ENCODE results near the gene EIF4A2.
A peak's percentile ranks its signal among the peaks of the same experiment; 100 is the strongest.
"Not testable (repeated sequence)": the region's sequence is repeated elsewhere in the genome, so short reads cannot be mapped to it uniquely, and the experiment has no call there.

The EIF4A2 gene

DNA sequence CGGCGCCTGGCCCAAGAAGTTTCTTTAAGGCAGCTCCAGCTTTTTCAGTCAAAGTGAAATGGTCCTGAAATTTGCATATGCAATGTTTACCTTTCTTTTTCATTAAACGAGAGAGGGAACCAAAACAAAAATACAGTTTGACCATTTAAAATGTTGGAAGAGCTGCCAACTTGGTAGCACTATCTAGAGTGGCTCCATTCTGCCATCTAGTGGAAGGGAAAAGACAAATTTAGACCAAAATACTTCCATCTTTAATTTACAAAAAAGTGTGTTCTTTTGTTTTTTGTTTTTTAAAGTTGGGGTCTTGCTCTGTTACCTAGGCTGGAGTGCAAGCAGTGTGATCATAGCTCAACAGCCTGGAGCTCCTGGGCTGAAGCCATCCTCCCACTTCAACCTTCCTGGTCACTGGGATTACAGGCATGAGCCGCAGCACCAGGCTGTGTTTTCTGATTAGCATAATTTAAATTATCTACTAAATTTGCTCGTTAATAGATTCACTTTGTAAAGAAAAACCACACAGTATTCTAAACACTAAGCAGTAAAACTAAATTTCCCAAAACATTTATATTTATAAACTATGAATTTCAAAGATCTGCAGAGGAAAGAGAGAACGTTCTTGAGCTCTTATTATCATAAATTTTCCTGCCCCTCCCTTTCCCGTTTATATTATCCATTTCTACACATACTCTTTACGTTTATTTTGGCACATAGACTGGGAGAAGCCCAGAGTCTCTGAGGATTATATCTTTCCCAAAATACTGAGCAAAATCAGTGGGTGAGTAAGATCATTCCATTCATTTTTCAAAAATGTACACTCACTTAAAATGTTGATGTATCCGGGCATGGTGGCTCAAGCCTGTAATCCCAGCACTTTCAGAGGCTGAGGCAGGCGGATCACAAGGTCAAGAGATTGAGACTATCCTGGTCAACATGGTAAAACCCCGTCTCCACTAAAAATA is 38.3 kb downstream of the EIF4A2 start:
- DNase-seq (ENCODE audit: low spot score) = peak; percentile 71

DNA sequence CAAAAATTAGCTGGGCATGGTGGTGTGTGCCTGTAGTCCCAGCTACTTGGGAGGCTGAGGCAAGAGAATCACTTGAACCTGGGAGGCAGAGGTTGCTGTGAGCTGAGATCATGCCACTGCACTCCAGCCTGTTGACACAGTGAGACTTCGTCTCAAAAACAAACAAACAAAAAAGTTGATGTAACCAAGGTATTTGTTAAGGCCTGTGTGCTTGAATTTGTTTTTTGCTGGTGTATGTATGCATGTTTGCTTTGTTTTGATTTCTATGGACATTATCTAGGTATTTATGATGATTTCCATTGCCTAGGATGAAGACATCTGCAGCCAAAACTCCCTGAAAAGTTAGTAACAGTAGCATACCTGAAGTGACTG is 39.0 kb downstream of the EIF4A2 start:
- DNase-seq (ENCODE audit: low spot score) = not testable (repeated sequence)

DNA sequence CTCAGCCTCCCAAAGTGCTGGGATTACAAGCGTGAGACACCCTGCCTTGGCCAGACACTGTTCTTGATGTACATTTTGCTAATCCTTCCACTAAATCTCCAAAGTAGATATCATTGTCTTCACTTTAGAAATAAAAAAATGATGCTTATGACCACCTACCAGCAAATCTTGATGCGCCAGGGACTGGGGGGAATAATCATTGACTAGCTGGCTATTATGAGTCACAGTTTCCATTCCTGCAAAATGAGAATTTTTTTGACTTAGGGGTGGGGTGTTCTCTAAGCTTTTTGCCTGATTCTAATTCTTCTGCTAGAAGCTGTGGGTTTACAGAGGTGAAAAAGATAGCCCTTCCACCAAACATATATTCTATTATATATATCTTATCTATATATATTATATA is 40.0 kb downstream of the EIF4A2 start:
- no peak for DNase-seq (ENCODE audit: low spot score)

DNA sequence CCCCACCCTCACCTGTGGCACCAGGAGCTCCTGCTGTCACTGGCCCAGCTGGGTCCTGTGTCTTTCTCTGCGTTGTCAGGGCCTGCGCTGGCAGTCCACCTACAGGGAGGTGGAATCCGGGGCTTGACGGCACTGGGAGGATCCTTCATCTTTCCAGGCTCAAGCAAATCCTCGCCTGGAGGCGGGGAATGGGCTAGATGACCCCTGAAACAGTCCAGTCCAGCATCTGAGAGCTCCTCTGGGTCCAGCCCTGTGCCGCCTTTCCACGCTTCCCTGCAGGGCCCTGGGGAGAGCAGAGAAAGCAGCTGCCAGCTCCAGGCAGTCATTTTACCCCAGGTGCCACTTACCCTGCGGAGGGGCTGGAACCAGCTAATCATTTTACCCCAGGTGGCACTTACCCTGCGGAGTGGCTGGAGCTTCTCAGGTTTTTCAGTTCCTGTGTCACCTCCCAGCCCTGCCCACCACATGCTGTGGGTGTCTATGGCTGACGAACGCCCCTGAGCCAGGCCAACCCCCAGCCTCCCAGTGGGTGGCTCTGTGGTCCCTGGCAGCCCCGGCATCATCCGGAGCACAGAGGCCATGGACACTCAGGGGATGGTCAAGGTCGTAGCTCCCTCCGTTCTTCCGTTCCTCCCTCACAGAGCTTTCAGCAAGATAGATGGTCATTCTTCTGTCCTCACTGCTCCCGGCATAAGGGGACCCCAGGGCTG is 41.2 kb downstream of the EIF4A2 start:
- no peak for DNase-seq (ENCODE audit: low spot score)

DNA sequence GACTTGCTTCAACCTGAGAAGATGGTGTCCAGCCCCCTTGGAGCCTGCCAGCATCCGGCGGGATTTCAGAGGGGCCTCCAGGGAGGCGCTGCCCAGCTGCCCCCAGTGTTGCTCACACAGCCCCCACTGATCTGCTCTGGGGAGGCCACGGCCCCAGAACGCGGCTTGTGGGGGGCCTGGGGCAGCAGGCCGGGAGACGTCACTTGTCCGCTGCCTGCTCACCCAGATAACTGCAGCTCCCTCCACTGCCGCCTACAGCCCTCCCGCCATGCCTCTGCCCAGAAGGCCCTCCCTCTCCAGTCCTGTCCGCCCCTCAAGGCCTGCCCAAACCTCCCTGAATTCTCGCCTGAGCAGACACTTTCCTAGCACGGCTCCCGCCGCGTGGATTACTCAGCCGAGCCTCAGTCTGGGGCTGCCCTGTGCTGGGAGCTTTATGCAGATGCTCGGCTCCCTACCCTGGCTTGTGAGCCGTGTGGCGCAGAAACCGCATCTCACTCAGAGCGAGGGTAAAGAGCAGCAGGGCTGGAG is 42.0 kb downstream of the EIF4A2 start:
- DNase-seq (ENCODE audit: low spot score) = peak; percentile 73

DNA sequence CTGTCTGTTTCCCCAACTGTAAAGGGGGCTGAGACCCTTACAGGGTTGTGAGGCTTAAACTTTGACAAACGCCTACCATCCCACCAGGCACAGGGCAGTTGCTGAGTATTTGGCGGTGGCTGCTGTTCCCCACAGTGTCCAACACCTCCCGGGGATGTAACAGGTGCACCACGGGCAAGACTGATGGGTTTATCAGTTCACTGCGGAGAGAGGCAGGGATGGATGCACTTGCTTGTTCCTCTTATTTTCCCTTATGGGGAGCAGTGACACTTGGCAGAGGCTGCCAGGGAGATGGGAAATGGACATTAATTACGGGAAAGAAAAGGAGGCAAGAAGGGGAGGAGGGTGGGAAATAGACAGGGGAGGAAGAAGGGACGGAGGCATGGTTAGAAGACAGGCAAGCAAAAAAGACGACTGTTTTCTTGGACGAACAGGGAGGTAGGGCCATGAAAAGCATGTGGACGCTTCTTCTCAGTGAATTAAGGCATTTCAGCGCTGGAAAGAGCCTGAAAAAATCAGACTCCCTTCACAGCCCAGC is 42.6 kb downstream of the EIF4A2 start:
- no peak for DNase-seq (ENCODE audit: low spot score)

DNA sequence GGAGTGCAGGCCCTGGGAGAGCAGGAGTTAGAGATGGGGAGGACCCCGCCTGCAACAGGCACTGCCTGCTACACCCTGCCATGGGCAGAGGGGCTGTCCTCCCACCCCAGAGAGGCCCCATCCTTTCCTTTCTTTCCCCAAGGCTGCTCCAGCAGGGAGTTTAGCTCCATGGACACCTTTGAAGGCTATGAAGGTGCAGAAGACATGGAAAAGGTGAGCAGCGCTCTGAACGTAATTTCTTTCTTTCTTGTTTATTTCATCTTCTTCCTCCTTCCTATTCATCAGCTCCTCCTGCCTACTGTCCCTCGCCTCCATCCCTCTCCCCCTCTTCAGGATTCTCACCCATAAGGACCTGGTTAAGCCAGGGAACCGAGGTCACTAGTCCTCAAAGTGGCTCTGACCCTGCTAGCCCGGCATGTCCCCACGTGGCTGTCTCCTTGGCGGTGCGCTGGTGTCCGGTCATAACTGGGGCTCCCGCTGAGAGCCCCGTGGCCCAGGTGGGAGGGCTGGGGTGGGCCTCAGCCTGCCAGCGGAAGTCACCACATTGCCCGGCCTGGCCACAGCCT is 43.1 kb downstream of the EIF4A2 start:
- no peak for DNase-seq (ENCODE audit: low spot score)

DNA sequence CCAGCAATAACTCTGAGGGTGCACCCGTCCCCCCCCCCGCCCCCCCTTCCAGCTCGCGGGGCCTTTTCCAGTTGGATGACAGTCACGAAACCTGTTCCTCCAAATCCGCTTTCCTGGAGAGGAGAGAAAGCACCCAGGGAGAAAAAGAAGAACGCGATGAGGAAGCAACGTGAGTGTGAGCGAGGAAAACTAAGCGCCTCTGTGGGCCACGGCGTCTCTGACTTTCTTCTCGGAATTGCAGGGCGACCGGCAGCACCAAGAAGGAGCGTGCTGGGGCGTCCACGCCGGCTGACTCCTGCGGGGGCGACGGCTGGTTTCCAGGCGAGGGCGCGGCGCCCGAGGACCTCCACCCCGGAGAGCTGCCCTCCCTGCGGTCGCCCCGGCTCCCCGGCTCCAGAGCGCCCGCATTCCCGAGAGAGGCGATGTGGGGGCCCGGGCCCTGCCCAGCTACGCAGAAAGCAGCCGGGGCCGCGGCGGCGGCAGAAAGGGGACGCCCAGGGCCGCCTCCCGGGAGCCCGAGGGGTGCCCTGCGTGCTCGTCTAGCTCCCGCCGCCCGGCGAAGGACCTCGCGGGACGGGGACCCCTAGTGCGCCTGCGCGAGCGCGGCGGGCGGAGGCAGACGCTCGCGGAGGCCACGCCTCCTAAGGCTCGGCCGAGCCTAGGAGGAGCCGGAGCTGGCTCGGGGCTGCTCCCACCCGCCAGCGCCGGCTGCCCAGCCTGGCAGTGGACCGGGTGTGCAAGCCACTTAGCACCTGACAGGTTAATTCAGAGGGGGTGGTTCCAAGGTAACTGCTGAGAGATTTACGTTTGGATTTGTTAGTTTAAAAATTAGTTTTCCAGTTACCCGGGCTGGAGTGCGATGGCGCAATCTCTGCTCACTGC is 43.8 kb downstream of the EIF4A2 start:
- peak; percentile 99 for DNase-seq (ENCODE audit: low spot score)

DNA sequence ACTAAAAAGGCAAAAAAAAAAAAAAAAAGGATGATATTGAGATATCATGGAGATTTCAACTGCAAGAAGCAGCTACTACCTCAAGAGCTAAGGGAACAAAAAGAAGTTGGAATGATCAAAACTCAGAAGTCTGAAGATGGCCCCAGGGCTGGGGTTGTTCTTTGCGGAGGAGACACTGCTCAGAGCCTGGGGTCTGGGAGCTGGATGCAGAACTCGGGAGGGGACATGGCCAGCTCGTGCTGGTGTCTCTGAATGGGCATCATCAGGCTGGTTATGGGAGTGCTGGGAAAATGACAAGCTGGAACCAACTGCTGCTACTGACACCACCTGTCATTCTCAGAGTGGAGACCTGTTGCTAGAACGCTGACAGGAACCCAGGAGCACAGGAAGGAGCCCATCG is 45.0 kb downstream of the EIF4A2 start:
- DNase-seq (ENCODE audit: low spot score) = no peak

DNA sequence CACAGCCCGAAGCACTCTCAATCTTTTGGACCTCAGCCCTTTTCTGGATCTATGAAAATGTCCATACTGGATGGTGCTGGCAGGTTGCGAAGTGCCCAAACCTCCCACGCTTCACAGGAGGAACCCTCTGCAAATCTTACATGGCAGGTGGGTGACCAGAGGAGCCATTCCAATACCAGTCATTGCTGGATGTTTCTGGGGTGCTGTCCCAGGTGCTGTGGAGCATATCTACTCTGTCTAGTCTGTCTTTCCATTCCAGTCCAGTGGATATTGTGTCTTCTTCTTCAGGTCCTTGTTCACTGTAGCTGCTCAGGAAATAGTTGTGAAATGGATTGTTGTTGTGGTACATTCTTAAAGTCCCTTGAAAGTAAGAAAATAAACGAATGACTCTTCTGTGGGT is 48.4 kb downstream of the EIF4A2 start:
- DNase-seq (ENCODE audit: low spot score) = no peak

DNA sequence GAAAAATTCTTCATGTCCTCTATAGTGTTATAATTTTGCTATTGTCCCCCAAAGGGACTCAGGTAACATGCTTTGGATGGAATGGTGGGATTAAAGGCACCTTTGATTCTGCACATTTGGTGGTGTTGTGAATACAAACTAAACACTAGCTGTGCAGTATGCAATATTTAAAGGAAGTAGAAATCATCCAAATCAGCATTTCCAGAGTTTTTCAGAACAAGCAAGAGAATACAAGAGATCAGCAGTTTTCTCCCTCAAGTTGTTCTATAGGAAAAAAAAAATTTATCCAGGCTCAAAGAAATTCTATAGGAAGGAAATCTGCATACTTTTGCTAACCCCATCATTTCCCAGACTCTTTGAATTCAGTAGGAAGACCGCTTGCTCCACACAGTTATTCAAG is 48.9 kb downstream of the EIF4A2 start:
- no peak for DNase-seq (ENCODE audit: low spot score)
